HCT116 (cell line): ENCODE measurements around the gene ELN. TPM values are rescaled to one million over a fixed set of nuclear protein-coding genes. Genes with fewer than 3 reads are reported as not detected.
A peak's percentile ranks its signal among the peaks of the same experiment; 100 is the strongest.

Experiments
- ATAC-seq: fragments of 200-7000 bp; cut with Tn5 transposase; 2 replicates; pipeline ENCODE4 v1.9.1; 2020; ENCODE audit warnings: mild to moderate bottlenecking, moderate library complexity
- BruUV-seq: library from RNA; stranded (reverse); fragments of 400-500 nt; replicated peaks from 2 replicates; lab custom pipeline; 2021; lab: Mats Ljungman, UMichigan
- CTCF ChIA-PET: fragments of 300-600 bp; sonication (Branson Sonifier 250); formaldehyde crosslinking; loops from one replicate; lab custom pipeline; 2021; ENCODE audit warnings: antibody characterized with exemption; lab: Charles Lee
- POLR2A ChIA-PET: fragments of 300-600, 350-600 bp; sonication (Branson Sonifier 250); formaldehyde crosslinking; loops from one replicate; lab custom pipeline; 2021; ENCODE audit warnings: antibody characterized with exemption; lab: Charles Lee
- RAD21 ChIA-PET, 2 experiments: fragments of 300-600 bp; sonication (Branson Sonifier 250); formaldehyde crosslinking; loops; one replicate each; lab custom pipeline; 2023; ENCODE audit warnings: low total read pairs in 2 of 2; ENCODE audit not compliant: uncharacterized antibody in 2 of 2, unreplicated experiment in 2 of 2, low non-redundant PET in 1 of 2; lab: Charles Lee
- DNase-seq: peaks from one replicate; pipeline ENCODE4 v3.0.0-alpha.2; 2010; ENCODE audit warnings: low read depth, low spot score
- H2AFZ ChIP-seq: fragments of 200-600 bp; shearing (Covaris generic), sonication (generic); 2 replicates; pipeline ENCODE4 v1.6.1; 2017; ENCODE audit warnings: low read depth, mixed run types, mixed read lengths, antibody characterized with exemption, low read length; ENCODE audit not compliant: poor library complexity, severe bottlenecking
- H3K27ac ChIP-seq: 2 replicates; pipeline ENCODE4 v1.5.1; 2012; ENCODE audit warnings: low read depth, low read length
- H3K27me3 ChIP-seq: fragments of 200-600 bp; sonication (generic); 2 replicates; pipeline ENCODE4 v1.6.1; 2016; ENCODE audit warnings: mixed run types, low read length, mixed read lengths; ENCODE audit not compliant: insufficient read depth
- H3K36me3 ChIP-seq, 2 experiments: fragments of 200-500 bp in 1 of 2; fragments of 200-600 bp in 1 of 2; sonication (Bioruptor generic) in 1 of 2; sonication (generic) in 1 of 2; 2 replicates each; pipeline versions ENCODE4 v1.5.1 to v1.6.1; 2014 to 2016; ENCODE audit warnings: low read length in 2 of 2, inconsistent platforms in 1 of 2, mixed read lengths in 1 of 2, mixed run types in 1 of 2; ENCODE audit not compliant: insufficient read depth in 2 of 2, control insufficient read depth in 1 of 2
- H3K4me1 ChIP-seq, 2 experiments: fragments of 200-600 bp in 1 of 2; sonication (generic) in 1 of 2; 2 replicates each; pipeline versions ENCODE4 v1.5.1 to v1.6.1; 2012 to 2017; ENCODE audit warnings: low read length in 2 of 2, inconsistent platforms in 1 of 2, mild to moderate bottlenecking in 1 of 2, mixed read lengths in 1 of 2, mixed run types in 1 of 2, moderate library complexity in 1 of 2; ENCODE audit not compliant: insufficient read depth in 2 of 2, control insufficient read depth in 1 of 2
- H3K4me2 ChIP-seq: fragments of 200-600 bp; sonication (generic); 2 replicates; pipeline ENCODE4 v1.6.1; 2017; ENCODE audit warnings: mixed run types, low read length, mixed read lengths
- H3K4me3 ChIP-seq, 2 experiments: fragments of 200-600 bp in 1 of 2; sonication (generic) in 1 of 2; replicated peaks in 1 of 2; 2 replicates each; pipeline ENCODE4 v1.5.1; 2011 to 2016; ENCODE audit warnings: low read length in 2 of 2, control low read depth in 1 of 2, low read depth in 1 of 2, mild to moderate bottlenecking in 1 of 2, mixed read lengths in 1 of 2, mixed run types in 1 of 2
- H3K79me2 ChIP-seq: fragments of 200-600 bp; sonication (generic); 2 replicates; pipeline ENCODE4 v1.6.1; 2017; ENCODE audit warnings: mild to moderate bottlenecking, mixed run types, low read length, moderate library complexity, mixed read lengths; ENCODE audit not compliant: insufficient read depth
- H3K9ac ChIP-seq: fragments of 200-600 bp; sonication (generic); 2 replicates; pipeline ENCODE4 v1.6.1; 2016; ENCODE audit warnings: low read length, mixed read lengths
- H3K9me2 ChIP-seq: fragments of 200-600 bp; sonication (generic), shearing (Covaris generic); 2 replicates; pipeline ENCODE4 v1.6.1; 2017; ENCODE audit warnings: mixed run types, mild to moderate bottlenecking, moderate library complexity; ENCODE audit not compliant: insufficient read depth
- H3K9me3 ChIP-seq, 2 experiments: fragments of 200-500 bp in 1 of 2; fragments of 200-600 bp in 1 of 2; sonication (Bioruptor generic) in 1 of 2; sonication (generic) in 1 of 2; 2 replicates each; pipeline ENCODE4 v1.6.1; 2014 to 2017; ENCODE audit warnings: low read length in 2 of 2, mixed read lengths in 2 of 2, inconsistent platforms in 1 of 2, low read depth in 1 of 2, mild to moderate bottlenecking in 1 of 2, mixed run types in 1 of 2, moderate library complexity in 1 of 2; ENCODE audit not compliant: control insufficient read depth in 1 of 2, insufficient read depth in 1 of 2
- H4K20me1 ChIP-seq: fragments of 200-600 bp; sonication (generic), shearing (Covaris generic); 2 replicates; pipeline ENCODE4 v1.6.1; 2017; ENCODE audit warnings: mixed run types, mild to moderate bottlenecking, moderate library complexity; ENCODE audit not compliant: insufficient read depth
- CBX3 ChIP-seq: IDR thresholded peaks from 2 replicates; pipeline ENCODE4 v1.6.1; 2012; ENCODE audit warnings: low read depth
- EZH2 ChIP-seq: fragments of 200-600 bp; sonication (generic); IDR thresholded peaks from 2 replicates; pipeline ENCODE4 v1.6.1; 2017; ENCODE audit warnings: antibody characterized with exemption, mixed run types
- EZH2phosphoT487 ChIP-seq: fragments of 200-600 bp; IDR thresholded peaks from 2 replicates; pipeline ENCODE4 v1.6.1; 2018; ENCODE audit warnings: antibody characterized with exemption, borderline replicate concordance
- JUND ChIP-seq: IDR thresholded peaks from 2 replicates; pipeline ENCODE4 v1.6.1; 2012
- POLR2A ChIP-seq: IDR thresholded peaks from 2 replicates; pipeline ENCODE4 v1.7.0; 2011; ENCODE audit warnings: borderline replicate concordance; ENCODE audit not compliant: insufficient read depth, insufficient read length; ENCODE audit errors: extremely low read depth
- RAD21 ChIP-seq: IDR thresholded peaks from 2 replicates; pipeline ENCODE4 v1.6.1; 2012; ENCODE audit warnings: low read depth, mild to moderate bottlenecking
- SIN3A ChIP-seq: IDR thresholded peaks from 2 replicates; pipeline ENCODE4 v1.6.1; 2012; ENCODE audit warnings: low read depth
- SP1 ChIP-seq: IDR thresholded peaks from 2 replicates; pipeline ENCODE4 v1.6.1; 2012; ENCODE audit warnings: low read depth
- SRF ChIP-seq: IDR thresholded peaks from 2 replicates; pipeline ENCODE4 v1.6.1; 2012; ENCODE audit warnings: low read depth
- intact Hi-C: fragments of 100-400 bp; cut with micrococcal nuclease; formaldehyde crosslinking; loops from 2 replicates; pipeline ENCODE4 v1.10.0; 2022
- total RNA-seq: library from RNA; stranded (reverse); gene quantifications from one replicate; pipeline ENCODE4 v1.2.1, GENCODE V29; 2021; ENCODE audit not compliant: unreplicated experiment
- TF ChIP-seq, protein P1 (sequence below), 3 experiments: fragments of 200-600 bp in 1 of 3; sonication (generic) in 1 of 3; IDR thresholded peaks in 2 of 3; conservative IDR thresholded peaks in 1 of 3; 2 replicates each; pipeline ENCODE4 v1.5.1; 2012 to 2017; ENCODE audit warnings: low read depth in 2 of 3, low read length in 2 of 3, antibody characterized with exemption in 1 of 3, borderline replicate concordance in 1 of 3, control low read depth in 1 of 3, mild to moderate bottlenecking in 1 of 3, mixed read lengths in 1 of 3, mixed run types in 1 of 3, moderate library complexity in 1 of 3; ENCODE audit not compliant: insufficient read depth in 1 of 3
- TF ChIP-seq, protein P2 (sequence below): IDR thresholded peaks from 2 replicates; pipeline ENCODE4 v1.6.1; 2012

Gene ELN
- total RNA-seq, 1 experiment from 2014 or later, result 0.17 TPM

DNA sequence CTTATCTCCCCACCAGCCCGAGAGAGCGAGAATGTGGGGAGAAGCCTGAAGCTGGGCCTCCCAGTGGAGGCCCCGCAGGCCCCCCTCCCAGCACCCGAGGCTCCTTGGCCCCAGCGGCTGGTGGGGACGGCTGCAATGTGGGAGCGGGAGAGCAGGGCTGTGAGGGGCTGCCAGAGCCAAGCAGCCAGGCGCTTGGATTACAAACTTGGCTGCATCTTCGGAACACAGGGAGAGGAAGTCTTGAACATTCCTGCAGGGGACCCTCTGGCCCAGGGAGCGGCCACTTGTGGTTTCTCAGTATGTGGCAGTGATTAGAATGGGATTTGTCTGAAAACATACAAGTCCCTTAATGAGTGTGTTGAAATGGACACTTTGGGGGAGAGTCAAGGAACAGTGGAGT, 23.2 kb downstream of the ELN start:
- Histone ChIP-seq H3K4me1 (peaks cover 2 to 7% of the 10 kb centered on the region in 2 experiments; a peak in 2 of 4 replicates), H3K79me2 (no peaks in the 10 kb centered on the region), H3K9me3 (no peaks in the 10 kb centered on the region), H3K27me3 (peaks cover 4% of the 10 kb centered on the region; the same call in 1 of the 2 replicates), H3K9ac (no peak overlapping the region), H3K9me2 (no peaks in the 10 kb centered on the region), H4K20me1 (no peaks in the 10 kb centered on the region), H2AFZ (no peak overlapping the region), H3K4me3 (no peak overlapping the region), H3K36me3 (no peaks in the 10 kb centered on the region), H3K27ac (no peak overlapping the region), H3K4me2 (no peak overlapping the region)
- DNase-seq, result no peak
- intact Hi-C loops, result loop anchor here (5.0 kb wide), 2 partner anchors 151 to 341 kb away; no protein-coding TSS in a partner anchor
- ChIA-PET RAD21 (no interaction called here), POLR2A (no interaction called here), CTCF (interaction anchor here (1.0 to 2.6 kb wide), 3 partner anchors 132 to 350 kb away, joined by 6 read pairs; no protein-coding TSS in a partner anchor)
- BruUV-seq, result no TSS peak
- TF ChIP-seq SRF (no peak), SIN3A (no peak), JUND (no peak), EZH2 (no peak)
- no peak for ATAC-seq

DNA sequence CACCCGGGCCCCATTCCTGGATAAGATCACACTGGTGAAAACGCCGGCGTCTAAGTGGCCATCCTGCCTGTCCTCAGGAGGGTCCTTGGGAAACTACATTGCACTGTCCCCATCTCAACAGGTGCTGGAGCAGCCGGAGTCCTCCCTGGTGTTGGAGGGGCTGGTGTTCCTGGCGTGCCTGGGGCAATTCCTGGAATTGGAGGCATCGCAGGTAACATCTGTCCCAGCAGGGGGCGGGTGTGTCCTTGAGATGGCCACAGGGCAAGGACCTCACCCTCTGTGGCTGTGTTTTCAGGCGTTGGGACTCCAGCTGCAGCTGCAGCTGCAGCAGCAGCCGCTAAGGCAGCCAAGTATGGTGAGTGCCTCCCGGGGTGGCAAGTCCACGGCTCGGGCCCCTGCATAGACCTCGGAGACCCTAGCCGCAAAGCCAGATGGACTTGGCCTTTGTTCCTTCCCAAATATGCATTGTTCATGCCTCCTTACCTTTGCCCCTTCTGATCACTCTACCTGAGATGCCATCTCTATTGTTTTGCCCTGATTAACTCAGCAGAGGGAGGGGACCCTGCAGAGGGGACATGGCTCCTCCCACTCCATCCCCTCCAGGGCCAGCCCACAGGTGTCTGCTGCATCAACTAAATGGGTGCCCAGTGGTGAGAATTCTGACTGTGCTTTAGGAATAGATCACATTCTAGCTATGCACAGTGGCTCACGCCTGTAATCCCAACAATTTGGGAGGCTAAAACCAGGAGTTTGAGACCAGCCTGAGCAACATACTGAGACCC, 23.8 kb downstream of the ELN start:
- no peaks in the 10 kb centered on the region for H3K9me2 ChIP-seq
- H3K27me3 ChIP-seq, result peaks cover 4% of the 10 kb centered on the region; the same call in 1 of the 2 replicates
- POLR2A ChIA-PET, result no interaction called here
- RAD21 ChIA-PET, result interaction anchor here (0.6 to 0.9 kb wide), 3 partner anchors 16 to 350 kb away, joined by 3 read pairs; no protein-coding TSS in a partner anchor
- no peaks in the 10 kb centered on the region for H3K79me2 ChIP-seq
- no TSS peak for BruUV-seq
- H3K9ac ChIP-seq, result no peak overlapping the region
- H3K27ac ChIP-seq, result no peak overlapping the region
- H3K4me3 ChIP-seq, result no peak overlapping the region
- TF ChIP-seq, protein P1, sequence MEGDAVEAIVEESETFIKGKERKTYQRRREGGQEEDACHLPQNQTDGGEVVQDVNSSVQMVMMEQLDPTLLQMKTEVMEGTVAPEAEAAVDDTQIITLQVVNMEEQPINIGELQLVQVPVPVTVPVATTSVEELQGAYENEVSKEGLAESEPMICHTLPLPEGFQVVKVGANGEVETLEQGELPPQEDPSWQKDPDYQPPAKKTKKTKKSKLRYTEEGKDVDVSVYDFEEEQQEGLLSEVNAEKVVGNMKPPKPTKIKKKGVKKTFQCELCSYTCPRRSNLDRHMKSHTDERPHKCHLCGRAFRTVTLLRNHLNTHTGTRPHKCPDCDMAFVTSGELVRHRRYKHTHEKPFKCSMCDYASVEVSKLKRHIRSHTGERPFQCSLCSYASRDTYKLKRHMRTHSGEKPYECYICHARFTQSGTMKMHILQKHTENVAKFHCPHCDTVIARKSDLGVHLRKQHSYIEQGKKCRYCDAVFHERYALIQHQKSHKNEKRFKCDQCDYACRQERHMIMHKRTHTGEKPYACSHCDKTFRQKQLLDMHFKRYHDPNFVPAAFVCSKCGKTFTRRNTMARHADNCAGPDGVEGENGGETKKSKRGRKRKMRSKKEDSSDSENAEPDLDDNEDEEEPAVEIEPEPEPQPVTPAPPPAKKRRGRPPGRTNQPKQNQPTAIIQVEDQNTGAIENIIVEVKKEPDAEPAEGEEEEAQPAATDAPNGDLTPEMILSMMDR (IDR thresholded peaks at IDR 0.05 in 2 of 3, conservative IDR thresholded peaks at IDR 0.05 in 1 of 3; ENCODE audit: borderline replicate concordance in 1 of 3, insufficient read depth in 1 of 3, low read depth in 2 of 3, low read length in 2 of 3), result peak; percentile 60 to 77 (median 64)
- TF ChIP-seq EZH2phosphoT487, result no peak
- no peak for TF ChIP-seq POLR2A
- no peak for TF ChIP-seq CBX3
- TF ChIP-seq, protein P2, sequence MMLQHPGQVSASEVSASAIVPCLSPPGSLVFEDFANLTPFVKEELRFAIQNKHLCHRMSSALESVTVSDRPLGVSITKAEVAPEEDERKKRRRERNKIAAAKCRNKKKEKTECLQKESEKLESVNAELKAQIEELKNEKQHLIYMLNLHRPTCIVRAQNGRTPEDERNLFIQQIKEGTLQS, result no peak
- no peak for TF ChIP-seq SRF
- TF ChIP-seq SP1, result no peak
- TF ChIP-seq RAD21, result peak; percentile 91
- TF ChIP-seq, all 23 proteins: peak for 2
- H3K9me3 ChIP-seq, result no peaks in the 10 kb centered on the region
- H2AFZ ChIP-seq, result no peak overlapping the region
- peak overlapping the region; percentile 10; the same call in 1 of the 2 replicates for H3K4me2 ChIP-seq
- H3K36me3 ChIP-seq, result no peaks in the 10 kb centered on the region
- intact Hi-C loops, result loop anchor here (5.0 kb wide), 2 partner anchors 150 to 340 kb away; no protein-coding TSS in a partner anchor
- DNase-seq, result peak; percentile 34
- ATAC-seq, result peak; percentile 93
- no peaks in the 10 kb centered on the region for H4K20me1 ChIP-seq
- H3K4me1 ChIP-seq, result peaks cover 2 to 7% of the 10 kb centered on the region in 2 experiments; a peak in 2 of 4 replicates
- CTCF ChIA-PET, result interaction anchor here (0.6 to 2.6 kb wide), 7 partner anchors 8 to 349 kb away, joined by 3 to 6 read pairs (median 4); no protein-coding TSS in a partner anchor
